Right atrium auricular region (tissue), 2 donors: ENCODE data around the gene COL4A2. TPM values are rescaled to one million over a fixed set of nuclear protein-coding genes. Genes with fewer than 3 reads are reported as not detected.

Source experiments
- DNase-seq: peaks from one replicate; pipeline ENCODE4 v3.0.0-alpha.2; 2019; ENCODE audit warnings: low spot score
- H3K27ac ChIP-seq, 2 donors: fragments of 200-600 bp; sonication (generic); 1 replicate in 1 of 2; 2 replicates in 1 of 2; pipeline ENCODE4 v1.5.1; 2016 to 2019
- H3K27me3 ChIP-seq, 2 donors: fragments of 200-600 bp; sonication (generic); one replicate each; pipeline versions ENCODE4 v1.5.1 to v1.6.0; 2017 to 2019
- H3K36me3 ChIP-seq: fragments of 200-600 bp; sonication (generic); one replicate; pipeline ENCODE4 v1.5.1; 2016
- H3K4me1 ChIP-seq, 2 donors: fragments of 200-600 bp; sonication (generic); one replicate each; pipeline versions ENCODE4 v1.5.1 to v1.6.0; 2017 to 2019
- H3K4me3 ChIP-seq, 2 donors: fragments of 200-600 bp; sonication (generic); 1 replicate in 1 of 2; 2 replicates in 1 of 2; pipeline ENCODE4 v1.5.1; 2017 to 2019; ENCODE audit warnings: mild to moderate bottlenecking in 1 of 2, moderate library complexity in 1 of 2
- H3K9me3 ChIP-seq, 2 donors: fragments of 200-600 bp; sonication (generic); one replicate each; pipeline ENCODE4 v1.5.1; 2019
- CTCF ChIP-seq, 2 donors: fragments of 200-600 bp; sonication (generic); IDR thresholded peaks; one replicate each; pipeline ENCODE4 v1.5.1; 2019; ENCODE audit warnings: antibody characterized with exemption in 2 of 2
- total RNA-seq, 2 donors: library from RNA; depleted of rRNA; stranded (reverse); fragments of >200 nt; gene quantifications; one replicate each; pipeline ENCODE4 v1.1.0, GENCODE V29; 2016

Gene COL4A2
- total RNA-seq, 2 donors from 2014 or later: 141 to 153 TPM

GRCh38 chr13:110415669-110416068 lies 108.6 kb downstream of the COL4A2 start:
- no peaks in the 10 kb centered on the region for H3K27me3 ChIP-seq
- H3K9me3 ChIP-seq: no peaks in the 10 kb centered on the region
- peak overlapping the region; percentile 93 for H3K27ac ChIP-seq
- no peak overlapping the region for H3K4me3 ChIP-seq
- peak in 1 of 2 donors; percentile 20 for TF ChIP-seq CTCF (IDR thresholded peaks at IDR 0.05)
- H3K4me1 ChIP-seq: peaks cover 0 to 91% of the 10 kb centered on the region in 2 donors
- no peak for DNase-seq
- H3K36me3 ChIP-seq: peaks cover 5% of the 10 kb centered on the region

GRCh38 chr13:110416131-110417025 lies 109.3 kb downstream of the COL4A2 start:
- Histone ChIP-seq H3K36me3 (peaks cover 5% of the 10 kb centered on the region), H3K9me3 (no peaks in the 10 kb centered on the region), H3K27ac (peak overlapping the region; percentile 93), H3K27me3 (no peaks in the 10 kb centered on the region), H3K4me3 (peak overlapping the region in 1 of 2 donors; percentile 16), H3K4me1 (peaks cover 0 to 89% of the 10 kb centered on the region in 2 donors)
- DNase-seq: peak; percentile 77
- no peak for TF ChIP-seq CTCF (IDR thresholded peaks at IDR 0.05)

DNA sequence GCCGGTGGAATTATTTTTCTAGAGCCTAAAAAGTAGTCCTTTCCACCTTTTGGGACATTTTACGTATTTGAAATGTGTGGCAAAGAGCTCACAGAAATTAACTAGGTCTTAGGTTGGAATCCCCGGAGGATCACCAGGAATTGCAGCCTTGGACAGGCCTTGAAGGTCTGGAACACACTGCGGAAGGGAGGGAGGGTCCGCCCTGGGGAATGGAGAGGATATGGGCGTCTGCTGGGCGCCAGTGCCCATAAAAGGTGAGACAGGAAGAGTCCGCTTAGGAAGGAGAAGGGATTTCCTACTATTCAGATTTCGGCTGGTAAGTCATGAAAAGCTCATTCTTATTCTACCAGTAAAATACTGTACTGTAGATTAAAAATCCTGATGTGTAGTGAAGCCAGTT lies 111.9 kb downstream of the COL4A2 start:
- no peaks in the 10 kb centered on the region for H3K27me3 ChIP-seq
- H3K4me3 ChIP-seq: no peak overlapping the region
- no peak for TF ChIP-seq CTCF (IDR thresholded peaks at IDR 0.05)
- DNase-seq: peak; percentile 57
- H3K36me3 ChIP-seq: peaks cover 5% of the 10 kb centered on the region
- H3K9me3 ChIP-seq: no peaks in the 10 kb centered on the region
- peaks cover 0 to 79% of the 10 kb centered on the region in 2 donors for H3K4me1 ChIP-seq
- peak overlapping the region; percentile 93 for H3K27ac ChIP-seq

DNA sequence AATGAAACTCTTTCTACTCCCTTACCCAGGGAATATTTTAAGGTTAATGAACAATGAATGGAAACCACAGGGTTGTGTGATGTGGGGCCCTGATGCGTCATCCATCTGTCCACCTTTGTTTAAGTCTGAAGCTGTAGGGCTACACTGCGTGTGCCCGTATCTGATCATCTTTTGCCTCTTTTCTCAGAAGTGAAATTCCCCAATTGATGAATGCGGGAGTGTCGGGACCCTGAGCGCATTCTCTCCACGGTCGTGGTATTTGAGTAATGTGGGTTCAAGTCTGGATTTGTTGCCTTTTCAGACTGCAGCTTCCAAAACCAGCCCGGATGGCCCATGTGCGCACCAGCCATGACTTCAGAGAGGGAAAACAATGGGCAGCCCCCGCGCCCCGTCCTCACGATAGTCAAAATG lies 112.3 kb downstream of the COL4A2 start:
- Histone ChIP-seq H3K27me3 (no peaks in the 10 kb centered on the region), H3K4me1 (peaks cover 0 to 75% of the 10 kb centered on the region in 2 donors), H3K9me3 (no peaks in the 10 kb centered on the region), H3K27ac (peak overlapping the region; percentile 93), H3K4me3 (no peak overlapping the region), H3K36me3 (peaks cover 5% of the 10 kb centered on the region)
- no peak for DNase-seq
- no peak for TF ChIP-seq CTCF (IDR thresholded peaks at IDR 0.05)

GRCh38 chr13:110419946-110420345 lies 112.9 kb downstream of the COL4A2 start:
- H3K4me3 ChIP-seq: no peak overlapping the region
- no peaks in the 10 kb centered on the region for H3K9me3 ChIP-seq
- no peaks in the 10 kb centered on the region for H3K27me3 ChIP-seq
- peak overlapping the region; percentile 93 for H3K27ac ChIP-seq
- H3K36me3 ChIP-seq: peaks cover 9% of the 10 kb centered on the region
- no peak for DNase-seq
- TF ChIP-seq CTCF (IDR thresholded peaks at IDR 0.05): no peak
- H3K4me1 ChIP-seq: peaks cover 0 to 70% of the 10 kb centered on the region in 2 donors
